Stimulated activated CD8-positive, alpha-beta memory T cell treated with anti-CD3 and anti-CD28 coated beads, Interleukin-4, amount 100 ng/mL, for 24 hours (primary cell): ENCODE measurements around the gene SNF8.
"Not testable (repeated sequence)": the region's sequence is repeated elsewhere in the genome, so short reads cannot be mapped to it uniquely, and the experiment has no call there.

Source experiments
- DNase-seq: peaks from one replicate; pipeline ENCODE4 v3.0.0-alpha.2; 2020; ENCODE audit warnings: low read depth

The SNF8 gene, protein sequence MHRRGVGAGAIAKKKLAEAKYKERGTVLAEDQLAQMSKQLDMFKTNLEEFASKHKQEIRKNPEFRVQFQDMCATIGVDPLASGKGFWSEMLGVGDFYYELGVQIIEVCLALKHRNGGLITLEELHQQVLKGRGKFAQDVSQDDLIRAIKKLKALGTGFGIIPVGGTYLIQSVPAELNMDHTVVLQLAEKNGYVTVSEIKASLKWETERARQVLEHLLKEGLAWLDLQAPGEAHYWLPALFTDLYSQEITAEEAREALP

DNA sequence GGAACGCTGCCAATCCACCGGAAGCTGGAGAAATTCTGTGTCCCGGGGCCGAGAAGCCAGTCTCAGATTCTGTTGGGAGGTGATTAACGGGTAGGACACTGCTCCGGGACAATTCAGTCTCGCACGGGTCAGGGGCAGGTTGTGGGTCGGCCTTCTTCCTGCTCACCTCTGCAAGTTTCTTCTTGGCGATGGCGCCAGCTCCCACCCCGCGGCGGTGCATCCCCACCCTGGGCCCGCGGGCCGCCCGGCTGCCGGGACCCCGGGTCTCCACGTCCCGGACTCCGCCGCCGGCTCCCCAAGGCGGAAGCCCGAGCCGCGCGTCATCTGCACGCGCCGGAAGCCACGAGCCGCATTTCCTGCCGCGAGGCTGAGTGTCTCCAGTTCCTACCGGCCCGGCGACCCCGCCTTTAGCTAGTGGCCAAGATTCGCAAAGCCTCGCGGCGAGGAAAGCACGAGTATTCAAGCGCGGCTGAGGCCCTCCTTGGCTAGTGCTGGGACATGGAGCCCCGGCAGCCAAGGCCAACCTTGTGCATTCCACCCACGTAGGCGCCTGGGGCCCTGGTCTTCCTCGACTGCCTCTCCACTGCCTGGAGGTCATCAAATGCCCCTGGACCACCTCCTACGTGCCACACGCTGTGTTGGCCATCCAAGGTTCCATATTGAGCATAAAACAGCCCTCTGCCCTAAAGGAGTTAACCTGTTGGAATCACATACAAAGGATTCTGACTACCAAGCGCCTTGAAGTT lies at the start of gene SNF8:
TSS of gene SNF8 (minus strand) at position 328 of the 746 bp plus-strand sequence. CDS start at position 220, 108 bp downstream.
- peak; percentile 90 for DNase-seq

- no peak for DNase-seq
These were observed 49.3 kb upstream of the SNF8 start for GRCh38 chr17:48993951-48994350.

DNA sequence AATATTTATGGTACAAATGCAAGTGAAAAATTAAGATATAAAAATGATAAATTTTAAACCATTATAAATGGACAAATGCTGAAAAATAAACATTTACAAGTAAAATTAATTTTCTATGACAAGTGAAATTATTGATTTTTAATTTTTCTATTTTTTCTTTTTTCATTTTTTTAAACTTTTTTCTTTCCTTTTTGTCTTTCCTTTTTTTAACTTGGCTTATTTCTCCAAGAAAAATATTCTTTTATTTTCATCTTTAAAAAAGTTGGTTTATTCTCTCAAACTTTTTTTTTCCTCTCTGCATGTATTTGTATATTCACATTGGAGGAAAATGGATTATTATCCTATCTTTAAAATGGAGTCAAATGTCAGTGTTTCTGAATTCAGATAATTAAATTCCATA lies 48.7 kb upstream of the SNF8 start:
- no peak for DNase-seq

- DNase-seq, result no peak
These were observed 47.8 kb upstream of the SNF8 start for GRCh38 chr17:48992444-48992843.

GRCh38 chr17:48990882-48991357 lies 46.3 kb upstream of the SNF8 start:
- no peak for DNase-seq

- no peak for DNase-seq
These were observed 44.5 kb upstream of the SNF8 start for GRCh38 chr17:48989100-48989499.

GRCh38 chr17:48985436-48986245 lies 41.0 kb upstream of the SNF8 start:
- DNase-seq, result no peak

- no peak for DNase-seq
These were observed 37.4 kb upstream of the SNF8 start for GRCh38 chr17:48981927-48982539.

DNA sequence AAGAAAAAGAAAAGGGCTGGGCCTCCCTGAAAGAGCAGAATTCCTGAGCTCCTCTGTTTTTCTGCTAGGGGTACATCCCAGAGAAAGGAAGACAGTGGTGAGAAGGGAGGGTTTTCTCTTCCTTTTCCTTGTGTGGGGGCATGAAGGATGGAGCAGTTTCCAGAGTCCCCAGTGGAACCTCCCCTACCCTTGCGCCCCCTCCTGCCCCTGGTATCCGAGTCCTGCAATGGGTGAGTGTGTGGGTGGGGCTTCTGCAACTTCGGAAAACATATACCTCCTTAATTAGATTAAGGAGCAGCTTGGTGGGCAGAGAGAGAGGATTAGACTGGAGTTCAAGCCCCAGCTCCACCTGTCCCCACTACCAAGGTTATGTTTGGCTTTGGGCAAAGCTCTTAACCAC lies 29.2 kb upstream of the SNF8 start:
- DNase-seq, result no peak

- no peak for DNase-seq
These were observed 28.1 kb upstream of the SNF8 start for GRCh38 chr17:48972749-48973097.

- DNase-seq, result no peak
These were observed 26.4 kb upstream of the SNF8 start for GRCh38 chr17:48970865-48971687.

DNA sequence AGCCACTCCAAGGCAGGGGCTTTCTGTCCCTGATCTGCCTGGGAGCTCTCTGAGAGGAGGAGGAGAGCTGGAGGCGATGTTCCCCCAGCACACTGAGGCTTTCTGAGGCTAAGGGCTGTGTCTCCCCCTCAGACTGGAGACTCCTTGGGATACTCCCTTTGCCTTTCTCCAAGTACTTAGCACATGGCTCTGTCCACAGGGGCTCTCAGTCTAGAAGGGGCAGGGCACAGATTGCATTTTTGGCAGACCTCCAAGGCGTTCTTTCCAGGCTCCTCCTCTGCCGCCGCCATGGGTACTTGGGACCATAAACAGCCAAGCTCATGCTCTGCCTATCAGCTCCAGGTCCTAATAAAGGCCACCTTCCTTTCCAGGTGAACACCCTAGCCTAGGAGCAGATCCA lies 25.6 kb upstream of the SNF8 start:
- DNase-seq, result no peak

GRCh38 chr17:48961516-48962233 lies 17.0 kb upstream of the SNF8 start:
- no peak for DNase-seq

DNA sequence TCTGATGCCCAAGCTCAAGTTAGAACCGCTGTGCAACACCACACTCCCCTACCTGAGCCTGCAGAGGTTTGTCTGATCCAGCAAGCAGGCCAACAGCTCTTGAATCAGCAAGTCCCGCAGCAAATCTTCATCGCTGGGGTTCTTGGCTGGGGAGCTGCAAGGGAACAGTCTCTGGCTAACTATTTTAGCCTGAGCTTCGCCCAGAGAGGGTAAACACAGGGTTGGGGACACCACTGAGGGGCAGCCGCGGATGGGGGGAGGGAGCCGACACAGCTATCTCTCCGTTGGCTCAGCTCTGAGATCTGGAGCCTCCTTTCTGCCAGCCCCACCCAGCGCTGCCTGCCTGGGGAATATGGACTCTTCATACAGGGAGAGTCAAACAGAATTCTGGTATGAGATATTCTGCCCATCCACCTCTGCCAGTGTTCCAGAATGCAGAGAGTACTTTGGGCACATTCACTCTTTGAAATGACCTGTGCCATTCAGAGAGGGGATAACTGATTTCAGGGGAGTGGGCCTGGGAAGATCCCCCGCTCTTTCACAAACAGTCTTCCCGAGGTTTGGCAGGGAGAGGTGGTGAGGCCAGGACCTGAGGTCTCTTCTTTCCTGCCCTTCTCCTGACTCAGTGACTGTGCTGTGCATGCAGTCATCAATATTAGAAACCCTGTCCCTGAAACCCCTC lies 16.3 kb upstream of the SNF8 start:
- DNase-seq, result no peak

- DNase-seq, result no peak
These were observed 9.7 kb upstream of the SNF8 start for GRCh38 chr17:48954300-48954755.

GRCh38 chr17:48952904-48953303 lies 8.3 kb upstream of the SNF8 start:
- no peak for DNase-seq

GRCh38 chr17:48951572-48951971 lies 6.9 kb upstream of the SNF8 start:
- no peak for DNase-seq

GRCh38 chr17:48945261-48945651 lies 614 bp upstream of the SNF8 start:
- not testable (repeated sequence) for DNase-seq

- no peak for DNase-seq
These were observed 11.6 kb downstream of the SNF8 start for GRCh38 chr17:48933035-48933434.

DNA sequence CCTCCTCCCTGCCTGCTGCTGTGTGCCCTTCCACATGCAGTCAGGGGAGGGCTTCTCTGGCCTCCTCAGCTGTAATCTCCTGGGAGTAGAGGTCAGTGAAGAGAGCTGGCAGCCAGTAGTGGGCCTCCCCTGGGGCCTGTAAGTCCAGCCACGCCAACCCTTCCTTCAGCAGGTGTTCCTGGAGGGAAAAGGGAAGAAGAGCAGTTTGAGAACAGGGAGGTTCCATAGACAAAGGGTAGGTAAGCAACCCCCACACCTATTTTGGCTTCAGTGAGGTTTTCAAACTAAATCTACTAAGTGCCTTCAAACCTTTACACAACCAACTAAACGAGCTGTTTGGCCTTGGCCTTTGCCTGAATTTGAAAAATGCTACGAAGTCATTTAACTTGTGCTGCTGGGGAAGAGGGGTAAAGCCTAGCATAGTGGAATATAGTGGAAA lies 14.2 kb downstream of the SNF8 start:
- no peak for DNase-seq
